GM18511 (cell line): Measurements from ENCODE around the gene SOCS6.
"Not testable (repeated sequence)": the region's sequence is repeated elsewhere in the genome, so short reads cannot be mapped to it uniquely, and the experiment has no call there.

Source experiments
- ATAC-seq: cut with Tn5 transposase; IDR thresholded peaks from one replicate; pipeline ENCODE4 v1.9.1; 2021; ENCODE audit warnings: mild to moderate bottlenecking, moderate library complexity; ENCODE audit not compliant: unreplicated experiment

SOCS6 gene

DNA sequence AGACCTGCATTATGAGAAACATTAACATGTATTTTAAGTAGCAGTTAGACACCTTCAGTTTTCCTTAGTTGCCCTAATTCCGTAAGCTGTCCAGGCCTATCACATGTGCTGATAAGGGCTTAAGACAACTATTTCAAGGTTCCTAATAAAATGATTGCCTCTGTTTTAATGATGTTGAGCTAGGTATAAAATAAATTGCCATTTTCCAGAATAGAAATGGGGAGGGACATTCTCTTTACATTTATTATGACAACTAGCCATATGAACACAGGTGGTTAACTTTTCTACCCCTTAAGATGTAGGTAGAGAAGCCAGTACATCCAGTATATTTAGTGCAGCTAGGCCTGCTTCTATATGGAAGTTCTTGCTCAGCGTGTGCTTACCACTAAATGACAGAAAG, 65.9 kb downstream of the SOCS6 start:
- no peak for ATAC-seq

DNA sequence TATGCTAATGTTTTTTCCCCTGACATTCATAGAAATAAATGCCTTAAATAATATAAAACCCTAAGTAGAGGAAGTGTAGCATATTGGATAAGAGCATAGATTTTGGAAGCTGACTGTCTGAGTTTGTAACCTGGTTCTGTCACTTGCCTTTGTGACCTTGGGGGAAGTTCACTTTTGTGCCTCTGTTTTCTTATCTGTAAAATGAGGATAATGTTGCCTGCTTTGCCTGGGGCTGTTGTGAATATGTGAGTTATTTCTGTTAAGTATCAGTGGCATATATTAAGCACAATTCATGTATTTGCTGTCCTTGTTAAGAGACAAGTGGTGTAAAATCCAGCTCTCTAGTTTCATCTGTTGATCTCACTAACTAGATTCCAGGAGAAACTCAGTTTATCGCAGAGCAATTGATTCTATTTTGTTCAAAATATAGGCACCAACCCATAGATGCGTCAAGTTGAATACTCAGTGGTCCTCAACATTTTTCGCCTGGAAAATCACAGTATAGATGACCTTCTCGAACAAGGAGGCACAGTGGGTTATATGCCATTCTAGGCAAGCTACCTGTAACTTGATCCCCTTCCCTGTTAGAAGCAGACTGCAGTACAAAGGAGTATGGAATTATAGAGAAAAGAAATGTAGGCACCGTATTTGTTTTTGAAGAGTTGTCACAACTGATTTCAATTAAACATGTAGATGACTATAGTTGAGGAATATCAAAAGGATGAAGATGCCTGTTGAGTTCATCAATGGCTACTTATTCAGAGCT, 67.0 kb downstream of the SOCS6 start:
- no peak for ATAC-seq

GRCh38 chr18:70358105-70358406, 69.2 kb downstream of the SOCS6 start:
- ATAC-seq, result peak; percentile 83

- no peak for ATAC-seq
Measured at GRCh38 chr18:70359071-70359470, 70.2 kb downstream of the SOCS6 start.

DNA sequence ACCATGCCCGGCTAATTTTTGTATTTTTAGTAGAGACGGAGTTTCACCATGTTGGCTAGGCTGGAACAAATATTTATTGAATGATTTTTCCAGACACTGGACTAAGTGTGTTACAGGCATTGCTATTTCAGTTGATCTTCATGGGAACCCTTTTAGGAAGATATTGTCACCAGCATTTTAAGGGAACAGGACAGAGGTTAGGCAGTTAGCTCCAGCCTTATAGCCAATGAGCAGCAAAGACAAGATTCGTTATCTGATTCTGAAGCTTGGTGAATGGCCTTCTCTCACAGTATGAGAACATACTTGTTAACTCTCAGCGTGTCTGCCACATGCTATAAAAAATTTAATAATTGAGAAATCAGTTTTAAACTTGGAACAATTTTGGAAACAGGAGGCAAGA, 73.4 kb downstream of the SOCS6 start:
- no peak for ATAC-seq

- ATAC-seq, result no peak
Measured at GRCh38 chr18:70363861-70364260, 75.0 kb downstream of the SOCS6 start.

- ATAC-seq, result no peak
Measured at GRCh38 chr18:70365361-70365760, 76.5 kb downstream of the SOCS6 start.

DNA sequence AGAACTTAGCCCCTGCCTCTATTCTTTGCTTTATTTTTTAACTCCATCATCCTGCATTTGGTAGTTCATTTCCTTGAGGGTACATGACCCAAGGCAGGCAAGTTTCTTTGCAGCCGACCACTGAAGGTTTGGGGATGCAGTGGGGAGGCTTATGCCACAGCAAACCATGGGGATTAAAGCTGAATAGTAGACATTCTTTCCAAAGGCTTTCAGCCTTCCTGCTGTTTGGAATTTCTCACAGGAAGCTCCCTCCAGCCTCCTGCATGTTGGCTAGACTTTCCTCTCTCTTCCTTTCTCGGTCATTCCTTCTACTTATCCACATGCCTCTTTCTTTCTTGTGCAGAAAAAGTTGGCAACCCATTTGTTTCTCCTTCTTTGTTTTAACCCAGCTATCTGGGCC, 77.3 kb downstream of the SOCS6 start:
- ATAC-seq, result no peak

GRCh38 chr18:70366670-70367069, 77.8 kb downstream of the SOCS6 start:
- ATAC-seq, result no peak

- not testable (repeated sequence) for ATAC-seq
Measured at GRCh38 chr18:70367344-70367743, 78.5 kb downstream of the SOCS6 start.

GRCh38 chr18:70368903-70369302, 80.1 kb downstream of the SOCS6 start:
- ATAC-seq, result no peak

DNA sequence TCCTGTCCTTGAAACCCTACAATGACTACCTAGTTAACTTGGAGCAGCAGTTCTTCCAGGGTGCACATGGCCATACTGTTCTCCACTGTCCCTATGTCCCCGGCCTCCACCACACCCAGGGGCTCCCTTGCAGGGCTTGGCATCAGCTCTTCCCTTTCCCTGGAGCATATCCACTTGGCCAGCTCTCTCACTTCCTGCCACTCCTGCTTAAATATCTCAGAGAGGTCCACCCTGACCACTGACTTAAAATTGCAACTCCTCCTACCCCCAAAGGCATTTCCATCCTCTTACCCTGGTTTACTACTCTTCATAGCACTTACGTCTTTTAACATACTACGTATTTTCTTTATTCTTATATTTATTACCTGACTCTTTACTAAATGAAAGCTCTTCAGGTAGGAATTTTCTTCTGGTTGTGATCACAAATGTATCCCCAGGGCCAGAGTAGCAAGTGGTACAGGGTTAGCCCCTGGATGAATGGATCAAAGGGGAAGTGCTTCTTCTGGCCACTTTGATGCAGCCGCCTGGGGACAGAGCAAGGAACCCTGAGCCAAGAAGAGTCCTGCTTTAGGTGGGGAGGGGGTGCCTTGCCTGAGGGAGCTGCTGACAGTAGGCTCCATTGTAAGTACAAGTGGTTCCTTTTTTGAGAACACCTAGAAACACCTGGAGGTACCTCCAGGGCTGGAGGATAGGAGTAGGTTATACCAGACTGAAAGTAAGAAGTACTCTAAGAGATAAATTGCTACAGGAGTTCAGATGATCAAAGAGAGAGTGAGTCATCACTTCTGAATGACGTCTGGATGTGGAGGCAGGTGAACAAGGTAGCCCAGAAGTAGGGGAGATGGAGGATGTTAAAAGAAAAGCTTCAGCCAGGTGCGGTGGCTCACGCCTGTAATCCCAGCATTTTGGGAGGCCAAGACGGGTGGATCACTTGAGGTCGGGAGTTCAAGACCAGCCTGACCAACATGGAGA, 82.2 kb downstream of the SOCS6 start:
- ATAC-seq, result no peak

- no peak for ATAC-seq
Measured at GRCh38 chr18:70371908-70372307, 83.1 kb downstream of the SOCS6 start.

GRCh38 chr18:70372450-70373041, 83.7 kb downstream of the SOCS6 start:
- no peak for ATAC-seq

DNA sequence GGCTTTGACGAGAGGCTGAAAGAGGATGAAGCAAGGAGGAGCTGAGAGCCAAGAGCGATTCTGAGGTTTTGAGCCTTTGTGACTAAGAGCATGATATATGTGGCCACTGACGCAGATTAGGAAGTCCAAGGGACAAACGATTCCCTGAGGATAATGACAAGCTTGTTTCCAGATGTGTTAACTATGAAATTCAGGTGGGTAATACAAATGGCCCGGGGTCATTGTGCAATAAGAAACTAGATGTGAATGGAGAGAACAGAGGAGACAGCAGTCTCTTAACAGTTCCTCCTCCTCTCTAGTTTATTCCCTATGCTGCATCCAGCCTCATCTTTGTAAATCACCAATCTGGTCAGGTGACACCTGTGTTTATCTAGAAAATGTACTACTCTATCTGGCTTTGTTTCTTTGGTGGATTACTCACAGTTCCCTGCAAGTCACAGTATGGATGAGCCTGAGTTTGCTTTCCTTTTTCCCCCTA, 84.2 kb downstream of the SOCS6 start:
- no peak for ATAC-seq

DNA sequence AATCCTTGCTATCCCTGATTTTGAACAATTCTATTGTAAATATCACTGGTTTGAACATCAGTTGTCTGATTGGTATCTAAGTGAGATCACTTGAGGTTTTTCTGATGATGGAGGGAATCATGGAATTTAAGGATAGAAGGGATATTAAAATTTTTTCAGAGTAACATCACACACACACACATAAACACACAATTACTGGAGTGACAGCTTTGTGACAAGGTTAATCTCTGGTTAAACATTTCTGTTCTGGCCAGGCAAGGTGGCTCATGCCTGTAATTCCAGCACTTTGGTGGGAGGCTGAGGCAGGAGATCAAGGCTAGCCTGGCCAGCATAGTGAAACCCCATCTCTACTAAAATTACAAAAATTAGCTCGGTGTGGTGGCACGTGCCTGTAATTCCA, 85.3 kb downstream of the SOCS6 start:
- ATAC-seq, result no peak

- no peak for ATAC-seq
Measured at GRCh38 chr18:70376137-70376913, 87.5 kb downstream of the SOCS6 start.

- no peak for ATAC-seq
Measured at GRCh38 chr18:70376914-70377258, 88.0 kb downstream of the SOCS6 start.

- no peak for ATAC-seq
Measured at GRCh38 chr18:70377317-70377799, 88.5 kb downstream of the SOCS6 start.

DNA sequence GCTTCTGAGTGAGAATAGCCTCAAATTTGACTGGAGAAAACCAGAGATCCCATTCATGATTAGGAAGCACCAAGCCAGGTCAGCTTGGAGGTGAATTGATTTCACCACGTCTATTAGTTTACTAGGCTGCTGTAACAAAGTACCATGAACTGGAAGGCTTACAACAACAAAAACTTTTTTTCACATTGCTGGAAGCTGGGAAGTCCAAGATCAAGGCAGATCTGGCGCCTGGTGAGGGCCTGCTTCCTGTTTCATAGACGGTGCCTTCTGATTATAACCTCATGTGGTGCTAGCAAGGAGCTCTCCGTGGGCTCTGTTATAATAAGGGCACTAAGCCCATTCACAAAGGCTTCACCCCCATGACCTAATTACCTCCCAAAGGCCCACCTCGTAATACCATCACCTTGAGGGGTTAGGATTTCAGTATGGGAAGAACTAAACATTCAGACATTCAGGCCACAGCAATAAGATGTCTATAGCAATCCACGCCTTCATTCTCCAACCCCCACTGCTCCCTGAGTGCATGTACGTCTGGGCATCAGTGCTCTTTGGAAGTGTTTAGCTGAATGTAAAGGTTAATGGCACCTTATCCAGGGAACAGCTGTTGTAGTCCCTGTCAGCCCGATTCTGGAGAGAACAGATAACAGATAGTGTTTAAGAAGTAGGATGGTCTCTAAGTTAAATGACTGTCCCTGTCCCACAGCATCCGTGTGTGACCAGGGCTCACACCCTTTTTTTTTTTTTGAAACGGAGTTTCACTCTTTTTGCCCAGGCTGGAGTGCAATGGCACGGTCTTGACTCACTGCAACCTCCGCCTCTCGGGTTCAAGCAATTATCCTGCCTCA, 89.2 kb downstream of the SOCS6 start:
- ATAC-seq, result no peak
